HepG2 (cell line): ENCODE measurements around the gene ANXA6. TPM values are rescaled to one million over a fixed set of nuclear protein-coding genes. Genes with fewer than 3 reads are reported as not detected.

Experiments
- AKNA ChIP-seq: sonication (generic); formaldehyde crosslinking; IDR thresholded peaks from 2 replicates; pipeline ENCODE4 v1.4.0; 2020; ENCODE audit warnings: missing genetic modification reagents, borderline replicate concordance
- ATF2 ChIP-seq: sonication (generic); formaldehyde crosslinking; IDR thresholded peaks from 2 replicates; pipeline ENCODE4 v1.4.0; 2020; ENCODE audit warnings: missing genetic modification reagents
- BRF2 ChIP-seq: sonication (generic); formaldehyde crosslinking; IDR thresholded peaks from 2 replicates; pipeline ENCODE4 v1.8.1; 2022; ENCODE audit warnings: mild to moderate bottlenecking, missing genetic modification reagents
- DNMT1 ChIP-seq: sonication (generic); formaldehyde crosslinking; IDR thresholded peaks from 2 replicates; pipeline ENCODE4 v1.5.1; 2020; ENCODE audit warnings: mild to moderate bottlenecking, missing genetic modification reagents
- ELF1 ChIP-seq: sonication (generic); formaldehyde crosslinking; IDR thresholded peaks from 2 replicates; pipeline ENCODE4 v1.4.0; 2020; ENCODE audit warnings: missing genetic modification reagents
- HNF4G ChIP-seq, 2 experiments: sonication (generic) in 1 of 2; formaldehyde crosslinking in 1 of 2; IDR thresholded peaks; 2 replicates each; pipeline versions ENCODE4 v1.4.0 to v1.6.1; 2011 to 2020; ENCODE audit warnings: borderline replicate concordance in 2 of 2, low read depth in 2 of 2, mild to moderate bottlenecking in 2 of 2, low read length in 1 of 2, missing genetic modification reagents in 1 of 2, moderate library complexity in 1 of 2
- KAT2B ChIP-seq: fragments of 150-350 bp; IDR thresholded peaks from 2 replicates; pipeline ENCODE4 v1.6.1; 2014; ENCODE audit warnings: low read depth, low read length, borderline replicate concordance
- KAT8 ChIP-seq: IDR thresholded peaks from 2 replicates; pipeline ENCODE4 v1.6.1; 2016; ENCODE audit warnings: missing genetic modification reagents, missing compliant biosample characterization
- NFIC ChIP-seq: IDR thresholded peaks from 2 replicates; pipeline ENCODE4 v1.6.1; 2012; ENCODE audit warnings: mild to moderate bottlenecking, low read length, inconsistent platforms
- PAX8 ChIP-seq: sonication (generic); formaldehyde crosslinking; IDR thresholded peaks from 2 replicates; pipeline ENCODE4 v1.8.0; 2022; ENCODE audit warnings: mild to moderate bottlenecking, missing genetic modification reagents, borderline replicate concordance
- TEAD3 ChIP-seq: optimal IDR thresholded peaks from 2 replicates; pipeline ENCODE3; 2016; ENCODE audit warnings: borderline replicate concordance
- TFAP4 ChIP-seq: sonication (generic); IDR thresholded peaks from 2 replicates; pipeline ENCODE4 v1.6.1; 2016; ENCODE audit warnings: low read depth, borderline replicate concordance
- WIZ ChIP-seq: sonication (generic); formaldehyde crosslinking; IDR thresholded peaks from 2 replicates; pipeline ENCODE4 v1.5.1; 2020; ENCODE audit warnings: mild to moderate bottlenecking, missing genetic modification reagents
- ZBTB37 ChIP-seq: sonication (generic); formaldehyde crosslinking; IDR thresholded peaks from 2 replicates; pipeline ENCODE4 v1.4.0; 2020; ENCODE audit warnings: mild to moderate bottlenecking, missing genetic modification reagents
- ZNF10 ChIP-seq: sonication (generic); formaldehyde crosslinking; IDR thresholded peaks from 2 replicates; pipeline ENCODE4 v1.4.0; 2020; ENCODE audit warnings: mild to moderate bottlenecking, low read depth, missing genetic modification reagents, borderline replicate concordance
- ZNF282 ChIP-seq: fragments of 450-650 bp; IDR thresholded peaks from 2 replicates; pipeline ENCODE4 v1.6.1; 2018; ENCODE audit not compliant: partially characterized antibody
- ZNF431 ChIP-seq: sonication (generic); formaldehyde crosslinking; IDR thresholded peaks from 2 replicates; pipeline ENCODE4 v1.9.0; 2022; ENCODE audit warnings: missing genetic modification reagents, low read depth, mild to moderate bottlenecking, borderline replicate concordance
- ZNF615 ChIP-seq: sonication (generic); formaldehyde crosslinking; IDR thresholded peaks from 2 replicates; pipeline ENCODE4 v1.5.0; 2020; ENCODE audit warnings: mild to moderate bottlenecking, missing genetic modification reagents, borderline replicate concordance
- ZNF773 ChIP-seq: sonication (generic); formaldehyde crosslinking; IDR thresholded peaks from 2 replicates; pipeline ENCODE4 v1.4.0; 2020; ENCODE audit warnings: missing genetic modification reagents, borderline replicate concordance
- polyA plus RNA-seq, 8 experiments: library from polyadenylated mRNA; depleted of rRNA in 3 of 8; stranded (reverse) in 7 of 8; unstranded in 1 of 8; fragments of >200 nt; fragmentation: Illumina TruSeq in 4 of 8; extraction: Trizol in 4 of 8; gene quantifications; 2 replicates each; pipeline versions ENCODE4 v1.2.1 to v1.2.3, GENCODE V29; 2011 to 2016; ENCODE audit warnings: low read depth in 4 of 8, missing spikeins in 1 of 8, mixed read lengths in 1 of 8; ENCODE audit not compliant: insufficient read depth in 1 of 8
- total RNA-seq, 5 experiments: library from RNA; depleted of rRNA; stranded (reverse); fragments of >200 nt; fragmentation: Illumina TruSeq; extraction: Trizol; gene quantifications; 2 replicates each; pipeline ENCODE4 v1.2.3, GENCODE V29; 2016; ENCODE audit warnings: low read depth in 1 of 5

The ANXA6 gene
- total and polyA plus RNA-seq, 2 of the 13 experiments (the other 11 are each of a cell fraction or from before 2014, with no cell fraction given) = 103 to 125 TPM

- TF ChIP-seq BRF2 (CRISPR knock-in tag) (no peak), HNF4G (IDR thresholded peaks at IDR 0.05; ENCODE audit: borderline replicate concordance, low read depth, low read length) (no peak), HNF4G (CRISPR knock-in tag; IDR thresholded peaks at IDR 0.05; ENCODE audit: borderline replicate concordance, low read depth) (0 out of 2 replicates have a peak, but pooled peaks have one; percentile 32), PAX8 (CRISPR knock-in tag) (no peak), ZNF431 (no peak), ZBTB37 (CRISPR knock-in tag) (no peak), ZNF282 (no peak), TEAD3 (peak; percentile 11), ZNF615 (CRISPR knock-in tag) (no peak), NFIC (no peak), ZNF773 (CRISPR knock-in tag) (no peak), KAT8 (CRISPR knock-in tag) (no peak), AKNA (CRISPR knock-in tag) (no peak), DNMT1 (CRISPR knock-in tag) (no peak), TFAP4 (no peak), ATF2 (CRISPR knock-in tag) (0 out of 2 replicates have a peak, but pooled peaks have one; percentile 27), ELF1 (CRISPR knock-in tag) (no peak), ZNF10 (no peak), KAT2B (no peak), WIZ (no peak)
These were observed 106.3 kb downstream of the ANXA6 start (continued) for GRCh38 chr5:151051066-151051930.
